Muscle of back (tissue), 11 donors: ENCODE data around the gene ITPK1. TPM values are rescaled to one million over a fixed set of nuclear protein-coding genes. Genes with fewer than 3 reads are reported as not detected.

Experiments used
- DNase-seq, 3 donors: peaks; one replicate each; pipeline versions ENCODE4 v3.0.0 to v3.0.0-alpha.2; 2013
- polyA plus RNA-seq, 10 donors: library from polyadenylated mRNA; unstranded; fragments of 120-200 nt; gene quantifications; one replicate each; pipeline ENCODE4 v1.2.1, GENCODE V29; 2013; ENCODE audit not compliant: insufficient read length in 10 of 10

ITPK1 gene
- polyA plus RNA-seq, 10 donors = 10.0 to 21.2 (median 14.4) TPM

- DNase-seq = no peak
Observed at GRCh38 chr14:92926180-92926845, 189.4 kb downstream of the ITPK1 start.

DNA sequence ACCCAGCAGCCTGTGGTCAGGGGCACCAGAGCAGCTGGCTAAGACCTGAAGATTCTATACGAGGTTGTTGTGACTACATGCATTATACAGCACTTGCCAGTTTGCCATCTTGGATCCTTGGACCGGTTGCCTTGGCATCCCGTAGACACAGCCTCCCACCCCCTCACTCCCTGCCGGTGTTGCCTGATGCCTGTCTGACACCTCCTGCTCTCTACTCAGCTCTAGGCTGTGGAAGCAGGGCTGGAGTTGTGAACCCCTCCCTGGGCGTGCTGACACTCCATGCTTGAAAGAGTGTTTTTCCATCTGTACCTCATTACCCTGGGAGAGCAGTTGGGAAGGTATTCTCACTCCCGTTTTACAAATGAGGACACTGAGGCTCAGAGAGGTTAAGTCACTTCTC, 190.3 kb downstream of the ITPK1 start:
- no peak for DNase-seq

DNA sequence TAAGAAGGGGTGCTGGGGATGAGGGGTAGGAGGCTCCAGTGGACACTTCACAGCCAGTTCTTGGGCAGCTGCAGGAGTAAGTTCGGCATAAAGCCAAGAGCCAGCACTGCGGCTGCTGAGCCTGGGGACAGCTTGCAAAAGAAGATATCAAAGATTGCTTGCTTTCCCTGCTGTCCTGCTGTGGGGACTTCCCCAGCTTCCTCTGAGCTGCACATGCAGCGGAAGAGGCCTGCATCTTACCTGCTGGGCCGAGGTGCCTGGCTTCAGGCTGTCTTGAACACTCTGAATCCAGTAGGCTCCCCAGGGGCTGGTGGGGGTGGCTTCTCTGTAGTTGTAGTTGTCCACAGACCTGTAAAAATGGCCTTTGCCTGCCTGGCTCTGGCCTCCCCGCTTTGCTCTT, 191.5 kb downstream of the ITPK1 start:
- DNase-seq = no peak

DNA sequence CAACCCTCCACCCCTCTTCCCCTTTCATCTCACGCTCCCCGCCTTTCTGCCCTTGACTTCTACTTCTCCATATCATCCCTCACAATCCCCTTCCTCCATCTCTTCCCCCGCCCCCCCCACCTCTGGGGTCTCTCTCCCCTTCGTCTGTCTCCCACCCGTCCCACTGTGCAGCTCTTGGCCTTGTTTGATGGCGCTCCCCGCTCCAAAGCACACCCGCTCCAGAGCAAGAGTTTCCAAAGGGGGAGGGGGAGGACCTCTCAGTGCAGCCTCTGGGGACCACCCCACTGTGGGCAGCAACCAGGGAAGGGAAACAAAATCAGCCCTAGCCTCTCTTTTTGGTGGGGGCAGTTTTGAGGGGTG, 192.0 kb downstream of the ITPK1 start:
- DNase-seq = no peak

- peak; percentile 38 to 82 (median 66) for DNase-seq
Observed at GRCh38 chr14:92922883-92923743, 192.6 kb downstream of the ITPK1 start, which contains the start of gene CHGA. CHGA (plus strand) TSS chr14:92923150; CDS start chr14:92923360, 210 bp downstream.

DNA sequence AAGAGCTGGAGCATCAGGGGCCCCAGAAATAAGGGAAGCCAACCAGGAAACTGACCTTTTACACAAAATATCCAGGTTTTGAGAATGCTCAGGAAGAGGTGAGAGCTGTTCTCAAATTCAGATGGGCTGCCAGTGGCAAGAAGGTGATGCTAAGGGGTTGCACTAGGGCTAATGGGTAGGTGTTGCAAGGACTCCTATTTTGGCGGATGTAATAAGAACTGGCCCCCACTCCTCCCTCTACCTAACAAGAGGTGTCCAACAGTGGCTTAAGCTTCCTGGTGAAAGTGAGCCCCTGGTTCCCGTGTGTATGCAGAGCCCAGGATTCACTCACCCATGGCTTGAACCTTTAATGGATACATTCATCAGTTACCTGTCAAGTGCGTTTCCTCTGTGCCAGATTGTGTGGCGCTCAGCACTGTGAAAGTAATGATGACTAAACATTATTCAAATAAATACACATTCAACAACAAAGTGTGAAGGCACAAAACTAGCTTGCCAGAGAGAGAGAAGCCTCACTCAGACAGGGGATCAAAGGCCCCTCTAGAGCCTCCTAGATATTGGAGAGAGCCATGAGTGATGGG, 193.5 kb downstream of the ITPK1 start:
- no peak for DNase-seq

DNA sequence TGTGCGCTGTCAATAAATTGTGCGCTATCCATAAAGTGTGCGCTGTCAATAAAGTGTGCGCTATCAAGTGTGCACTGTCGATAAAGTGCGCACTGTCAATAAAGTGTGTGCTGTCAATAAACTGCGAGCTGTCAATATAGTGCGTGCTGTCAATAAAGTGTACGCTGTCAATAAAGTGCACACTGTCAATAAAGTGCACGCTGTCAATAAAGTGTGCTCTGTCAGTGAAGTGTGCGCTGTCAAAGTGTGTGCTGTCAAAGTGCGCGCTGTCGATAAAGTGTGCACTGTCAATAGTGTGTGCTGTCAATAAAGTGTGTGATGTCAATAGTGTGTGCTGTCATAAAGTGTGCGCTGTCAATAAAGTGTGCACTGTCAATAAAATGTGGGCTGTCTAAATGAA, 195.7 kb downstream of the ITPK1 start:
- no peak for DNase-seq

- no peak for DNase-seq
Observed at GRCh38 chr14:92917956-92918355, 197.8 kb downstream of the ITPK1 start.

- DNase-seq = no peak
Observed at GRCh38 chr14:92917041-92917940, 198.4 kb downstream of the ITPK1 start.

DNA sequence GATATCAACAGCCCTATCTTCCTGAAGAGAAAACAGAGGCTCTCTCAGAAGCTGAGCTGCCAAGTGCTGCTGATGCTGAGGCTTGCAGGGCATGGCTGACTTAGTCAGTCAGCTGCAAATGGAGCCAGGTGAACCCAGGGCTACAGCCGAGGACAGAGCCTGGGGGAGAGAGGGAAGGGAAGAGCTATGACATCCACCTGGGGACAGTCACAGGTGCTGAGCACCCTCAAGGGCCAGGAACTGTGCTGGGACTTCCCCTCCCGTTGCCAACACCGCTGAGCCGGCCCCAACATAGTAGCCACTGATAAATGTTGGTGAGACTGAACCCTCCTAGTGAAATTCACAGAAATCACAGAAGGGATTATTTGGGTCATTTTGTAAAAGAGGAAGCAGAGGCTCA, 199.5 kb downstream of the ITPK1 start:
- no peak for DNase-seq

GRCh38 chr14:92914087-92914656, 201.6 kb downstream of the ITPK1 start:
- DNase-seq = peak; percentile 16 to 31 (median 31)

DNA sequence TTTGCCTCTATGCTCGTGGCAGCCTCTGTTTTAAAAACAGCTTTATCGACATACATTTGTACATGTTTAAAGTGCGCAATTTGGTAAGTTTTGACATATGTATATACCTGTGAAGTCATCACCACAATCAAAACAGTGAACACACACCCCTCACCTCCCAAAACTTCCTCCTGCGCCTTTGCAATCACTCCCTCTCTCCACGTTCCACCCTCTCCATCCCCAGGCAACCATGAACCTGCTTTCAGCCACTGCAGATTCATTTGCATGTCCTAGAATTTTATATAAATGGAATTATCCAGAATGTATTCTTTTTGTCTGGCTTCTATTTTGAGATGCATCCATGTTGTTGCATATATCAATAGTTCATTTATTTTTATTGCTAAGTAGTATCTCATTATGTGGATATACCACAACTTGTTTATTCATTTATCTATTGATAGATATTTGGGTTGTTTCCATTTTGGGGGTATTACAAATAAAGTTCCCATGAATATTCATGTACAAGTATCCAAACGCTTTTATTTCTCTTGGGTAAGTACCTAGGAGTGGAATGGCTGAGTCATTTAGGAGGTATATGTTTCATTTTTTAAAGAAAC, 208.3 kb downstream of the ITPK1 start:
- DNase-seq = no peak

DNA sequence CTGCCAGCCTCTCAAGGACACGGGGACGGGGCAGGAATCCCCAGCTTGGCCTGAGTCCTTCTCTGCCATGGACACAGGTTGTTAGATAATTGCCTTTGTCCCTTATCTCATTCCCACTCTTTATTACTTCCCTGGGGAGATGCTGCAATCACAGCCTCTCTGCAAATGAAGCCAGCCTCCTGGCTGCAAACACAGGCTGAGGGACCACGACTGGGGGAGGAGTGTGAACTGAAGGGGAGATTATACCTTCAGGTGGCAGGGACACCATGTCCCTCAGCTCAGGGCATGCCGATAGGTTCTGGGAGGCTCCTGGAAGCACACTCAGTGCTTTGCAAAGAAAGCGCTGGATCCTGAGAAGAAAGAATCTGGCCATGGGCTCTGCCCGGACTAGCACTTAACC, 208.9 kb downstream of the ITPK1 start:
- no peak for DNase-seq

GRCh38 chr14:92906420-92906819, 209.3 kb downstream of the ITPK1 start:
- no peak for DNase-seq

DNA sequence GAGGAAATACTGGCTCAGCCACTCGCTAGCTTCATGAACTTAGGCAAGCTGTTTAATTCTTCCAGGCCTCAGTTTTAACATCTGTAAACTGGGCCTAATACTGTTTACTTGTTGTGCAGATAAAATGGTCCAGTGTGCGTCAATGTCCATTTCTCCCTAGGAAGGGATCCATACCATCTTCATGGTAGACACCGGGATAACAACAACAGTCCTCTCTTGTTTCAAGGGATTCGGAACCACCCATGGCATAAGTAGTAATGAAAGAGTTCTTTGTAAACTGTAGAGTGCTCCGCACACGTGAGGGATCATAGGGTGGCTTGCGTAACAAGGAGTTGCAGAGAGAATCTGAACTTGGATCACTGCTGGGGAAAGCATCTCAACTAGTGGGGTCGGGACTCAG, 210.1 kb downstream of the ITPK1 start:
- DNase-seq = no peak

DNA sequence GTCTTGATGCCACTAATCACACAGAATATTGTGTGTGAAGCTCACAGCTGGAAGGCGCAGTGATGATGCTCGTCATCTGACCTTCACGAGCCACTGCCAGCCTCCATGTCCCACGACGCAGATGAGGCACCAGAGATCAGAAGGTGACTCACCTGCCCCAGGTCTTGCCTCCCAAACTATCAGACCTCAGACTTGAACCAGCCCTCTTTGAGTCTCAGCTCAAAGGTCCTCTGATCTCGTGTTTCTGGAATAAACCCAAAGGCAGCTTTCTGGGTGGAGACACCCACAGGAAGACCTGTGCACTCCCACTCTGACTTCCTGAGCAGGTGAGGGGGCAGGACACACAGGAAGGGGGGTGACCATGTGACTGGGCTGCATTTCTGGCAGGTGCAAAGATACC, 212.4 kb downstream of the ITPK1 start:
- no peak for DNase-seq

- no peak for DNase-seq
Observed at GRCh38 chr14:92902726-92903125, 213.0 kb downstream of the ITPK1 start.

- DNase-seq = no peak
Observed at GRCh38 chr14:92902191-92902590, 213.5 kb downstream of the ITPK1 start.

GRCh38 chr14:92900660-92901059, 215.1 kb downstream of the ITPK1 start:
- no peak for DNase-seq

DNA sequence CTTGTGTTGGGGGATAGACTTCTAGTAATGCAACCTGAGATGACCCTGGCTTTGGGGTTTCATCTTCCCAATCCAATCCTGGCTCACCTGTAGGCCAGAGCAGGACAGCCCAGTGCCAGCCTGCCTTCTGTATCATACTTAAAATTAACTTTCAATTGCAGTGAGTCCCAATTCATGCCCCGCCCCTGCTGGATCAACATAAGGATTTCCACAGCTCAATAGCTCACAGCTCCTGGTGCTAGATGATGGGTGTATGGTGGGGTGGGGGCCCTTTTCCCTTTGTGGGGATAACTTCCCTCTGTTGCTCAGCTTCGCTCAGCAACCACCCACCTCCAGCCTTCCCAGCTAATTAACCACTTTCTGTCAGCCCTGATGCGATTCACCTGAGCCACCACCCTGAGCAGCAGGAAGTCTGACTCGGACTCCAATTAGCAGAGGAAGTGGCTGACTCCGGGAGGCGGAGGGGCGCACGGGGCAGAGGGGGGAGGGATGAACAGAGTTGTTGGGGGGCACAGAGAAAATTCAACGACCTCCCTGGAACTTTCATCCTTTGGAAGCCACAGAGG, 217.1 kb downstream of the ITPK1 start:
- DNase-seq = no peak
